Left lobe of liver (tissue), 2 donors: ENCODE data around the gene PPM1J. TPM values are rescaled to one million over a fixed set of nuclear protein-coding genes. Genes with fewer than 3 reads are reported as not detected.
"Not testable (repeated sequence)": the region's sequence is repeated elsewhere in the genome, so short reads cannot be mapped to it uniquely, and the experiment has no call there.

ENCODE experiments used
- ATAC-seq: fragments of 200-7000 bp; cut with Tn5 transposase; one replicate; pipeline ENCODE4 v1.9.1; 2020; ENCODE audit warnings: mild to moderate bottlenecking, moderate library complexity
- DNase-seq: peaks from one replicate; pipeline ENCODE4 v3.0.0-alpha.2; 2020; ENCODE audit warnings: low spot score
- total RNA-seq: library from RNA; stranded (reverse); gene quantifications from one replicate; pipeline ENCODE4 v1.2.1, GENCODE V29; 2021
- donor health status: DM: no; HTN: no; CAD: no; lungs with moderate emphysema.
- donor health status: DM: no; HTN: yes; CAD: no.

Gene PPM1J
- total RNA-seq, 1 donor from 2014 or later: 0.33 TPM

DNA sequence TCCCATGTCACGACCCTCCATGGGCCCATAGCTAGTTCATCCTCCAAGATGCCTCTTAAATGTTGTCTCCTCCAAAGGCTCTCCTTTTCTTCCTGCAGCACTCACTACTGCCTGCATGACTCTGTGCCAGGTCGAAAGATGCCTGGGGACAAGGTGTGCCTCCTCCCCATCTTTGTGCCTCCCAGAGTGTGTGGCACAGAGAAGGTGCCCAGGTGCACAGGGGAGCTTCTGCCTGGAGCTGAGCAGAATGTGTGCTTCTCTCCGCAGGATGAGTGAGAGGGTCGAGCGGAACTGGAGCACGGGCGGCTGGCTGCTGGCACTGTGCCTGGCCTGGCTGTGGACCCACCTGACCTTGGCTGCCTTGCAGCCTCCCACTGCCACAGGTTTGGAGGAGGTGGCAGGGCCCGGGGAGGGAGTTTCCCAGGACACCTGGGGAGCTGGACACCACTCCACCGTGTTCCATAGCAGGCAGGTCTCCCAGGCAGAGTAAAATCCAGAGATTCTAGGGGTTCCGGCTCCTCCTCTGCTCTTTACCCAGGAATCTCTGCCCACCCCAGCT is 6.9 kb upstream of the PPM1J start:
- no peak for DNase-seq
- no peak for ATAC-seq

DNA sequence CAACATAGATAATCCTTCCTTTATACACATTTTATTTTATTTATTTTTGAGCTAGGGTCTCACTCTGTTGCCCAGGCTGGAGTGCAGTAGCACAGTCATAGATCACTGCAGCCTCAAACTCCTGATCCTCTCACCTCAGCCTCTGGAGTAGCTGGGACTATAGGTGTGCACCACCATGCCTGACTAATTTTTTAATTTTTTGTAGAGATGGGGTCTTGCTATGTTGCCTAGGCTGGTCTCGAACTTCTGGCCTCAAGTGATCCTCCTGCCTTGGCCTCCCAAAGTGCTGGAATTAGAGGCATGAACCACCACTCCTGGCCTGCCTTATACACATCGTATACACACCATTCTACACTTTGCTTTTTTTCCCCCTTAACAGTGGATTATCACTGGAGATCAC is 6.2 kb upstream of the PPM1J start:
- not testable (repeated sequence) for DNase-seq, ATAC-seq

DNA sequence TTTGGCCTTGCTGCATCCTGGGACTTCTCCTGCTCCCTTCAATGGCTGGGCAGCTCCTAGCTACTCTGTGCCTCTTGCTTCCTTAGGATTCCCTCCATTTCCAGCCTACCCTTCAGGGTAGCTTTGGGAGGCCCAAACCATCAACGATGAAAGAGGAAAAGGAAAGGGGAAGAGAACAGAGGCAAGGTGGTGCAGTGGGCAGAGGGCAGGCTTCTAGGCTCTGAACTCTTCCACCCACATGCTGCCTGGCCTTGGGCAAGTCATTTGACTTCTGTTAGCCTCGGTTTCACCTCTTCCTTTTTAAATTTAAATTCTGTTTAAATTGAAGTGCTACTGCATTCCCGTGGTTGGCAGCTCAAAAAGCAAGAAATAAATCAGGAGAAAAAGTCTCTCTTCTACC is 5.7 kb upstream of the PPM1J start:
- ATAC-seq: no peak
- DNase-seq: no peak

DNA sequence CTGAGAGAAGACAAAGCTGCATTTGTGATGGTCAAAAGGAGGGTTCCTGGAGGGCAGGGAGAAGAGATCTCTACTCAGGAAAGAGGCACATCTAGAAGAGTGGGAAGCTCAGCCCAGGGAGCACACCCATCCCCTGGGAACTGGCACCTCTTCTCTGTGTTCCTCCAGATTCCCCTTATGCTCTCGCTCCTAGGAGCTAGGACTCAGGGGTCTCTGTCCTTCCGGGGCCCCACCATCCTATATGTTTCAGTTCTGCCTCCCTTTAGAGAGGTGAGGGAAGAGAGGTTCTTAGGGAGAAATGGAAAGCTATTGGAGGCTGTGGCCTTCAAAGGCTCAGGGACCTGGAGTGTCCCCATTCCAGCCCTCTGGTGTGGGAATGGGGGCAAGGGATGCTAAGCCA is 4.6 kb upstream of the PPM1J start:
- ATAC-seq (no peak), DNase-seq (no peak)

DNA sequence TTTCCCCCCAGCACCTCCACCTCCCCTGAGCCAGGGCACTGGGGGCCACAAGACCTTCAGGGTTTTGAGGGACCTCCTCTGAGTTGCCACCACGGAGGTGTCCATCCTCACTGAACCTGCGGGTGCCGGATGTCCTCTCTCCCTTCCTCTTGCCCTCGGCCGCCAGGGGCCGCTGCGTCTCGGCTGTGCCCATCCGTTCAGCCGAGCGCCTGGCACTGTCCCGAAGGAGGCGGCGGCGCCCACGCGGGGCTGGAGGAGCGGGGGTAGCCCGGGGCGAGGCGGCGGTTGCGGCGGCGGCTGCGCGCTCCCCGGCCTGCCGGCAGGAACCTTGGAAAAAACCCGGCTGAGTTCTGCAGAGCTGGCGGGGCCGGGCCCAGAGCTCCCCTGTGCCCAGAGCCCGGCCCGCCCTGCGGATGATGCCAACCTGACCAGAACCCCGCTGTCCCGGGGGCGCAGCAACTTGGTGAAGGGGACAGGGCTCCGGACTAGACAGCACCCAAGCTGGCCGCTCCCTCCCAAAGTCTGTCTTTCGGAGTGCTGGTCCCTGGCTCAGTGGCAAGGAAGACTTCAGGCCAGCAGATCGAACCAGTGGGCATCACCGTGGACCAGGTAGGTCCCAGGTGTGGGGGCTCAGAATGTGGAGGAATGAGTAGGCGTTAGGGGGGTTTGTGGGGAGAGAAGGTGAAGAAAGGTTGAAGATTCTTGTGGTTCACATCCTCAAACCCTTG is 3.7 kb upstream of the PPM1J start:
- DNase-seq (peak; percentile 77), ATAC-seq (peak; percentile 43)

DNA sequence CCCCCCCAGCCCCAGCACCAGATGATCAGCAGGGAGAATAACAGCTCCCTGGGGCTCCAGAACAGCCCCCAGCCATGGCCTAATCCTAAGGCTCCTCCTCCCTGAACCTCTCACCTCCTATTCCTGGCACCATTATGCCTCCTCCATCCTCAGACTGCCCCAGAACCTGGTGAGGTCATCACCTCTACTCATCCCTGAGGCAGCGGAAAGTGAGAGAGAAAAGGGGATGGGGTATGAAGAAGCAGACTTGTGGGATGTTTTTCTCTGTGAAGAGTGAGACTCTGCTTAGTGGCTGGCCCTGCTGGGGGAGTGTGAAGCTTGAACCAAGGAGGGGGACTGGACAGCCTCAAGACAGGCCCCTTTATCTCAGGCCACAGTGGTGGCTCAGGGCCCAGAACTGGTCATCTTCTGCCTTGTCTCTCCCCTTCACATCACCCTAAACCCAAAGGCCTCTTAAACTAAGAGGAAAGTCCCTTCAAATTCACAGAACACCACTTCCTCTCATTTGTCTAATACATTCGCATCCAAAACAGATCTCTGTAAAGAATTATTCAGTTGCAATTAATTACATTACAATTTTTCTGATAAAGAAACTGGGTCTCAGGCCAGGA is 2.2 kb upstream of the PPM1J start:
- ATAC-seq (no peak), DNase-seq (no peak)

DNA sequence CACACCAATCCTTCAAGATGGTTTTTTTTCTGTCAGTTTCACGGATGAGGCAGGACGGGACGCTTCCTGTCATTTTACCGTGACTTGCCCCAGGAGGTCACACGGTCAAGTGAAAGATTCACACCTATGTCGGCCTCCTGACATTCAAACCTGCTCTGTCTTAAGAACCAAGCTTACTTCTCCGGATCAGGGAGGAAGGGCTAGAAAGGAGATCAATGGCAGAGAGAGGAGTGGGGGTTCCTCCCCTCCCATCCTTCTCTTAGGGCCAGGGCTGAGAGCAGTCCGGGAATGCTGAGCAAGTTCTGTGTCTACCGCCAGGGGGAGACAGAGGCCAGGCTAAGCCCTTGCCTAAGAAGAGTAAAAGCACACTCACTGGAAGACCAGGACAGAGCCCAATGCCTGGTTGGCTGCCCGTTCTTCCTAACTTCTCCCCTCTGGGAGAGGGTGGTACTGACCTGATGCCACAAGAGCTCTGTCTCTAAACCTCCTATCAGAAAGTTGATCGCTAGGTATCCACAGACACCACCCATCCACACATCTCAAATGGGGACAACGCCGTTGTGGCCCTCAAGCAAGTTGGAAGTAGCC is 1.1 kb upstream of the PPM1J start:
- DNase-seq (peak; percentile 85), ATAC-seq (peak; percentile 65)

DNA sequence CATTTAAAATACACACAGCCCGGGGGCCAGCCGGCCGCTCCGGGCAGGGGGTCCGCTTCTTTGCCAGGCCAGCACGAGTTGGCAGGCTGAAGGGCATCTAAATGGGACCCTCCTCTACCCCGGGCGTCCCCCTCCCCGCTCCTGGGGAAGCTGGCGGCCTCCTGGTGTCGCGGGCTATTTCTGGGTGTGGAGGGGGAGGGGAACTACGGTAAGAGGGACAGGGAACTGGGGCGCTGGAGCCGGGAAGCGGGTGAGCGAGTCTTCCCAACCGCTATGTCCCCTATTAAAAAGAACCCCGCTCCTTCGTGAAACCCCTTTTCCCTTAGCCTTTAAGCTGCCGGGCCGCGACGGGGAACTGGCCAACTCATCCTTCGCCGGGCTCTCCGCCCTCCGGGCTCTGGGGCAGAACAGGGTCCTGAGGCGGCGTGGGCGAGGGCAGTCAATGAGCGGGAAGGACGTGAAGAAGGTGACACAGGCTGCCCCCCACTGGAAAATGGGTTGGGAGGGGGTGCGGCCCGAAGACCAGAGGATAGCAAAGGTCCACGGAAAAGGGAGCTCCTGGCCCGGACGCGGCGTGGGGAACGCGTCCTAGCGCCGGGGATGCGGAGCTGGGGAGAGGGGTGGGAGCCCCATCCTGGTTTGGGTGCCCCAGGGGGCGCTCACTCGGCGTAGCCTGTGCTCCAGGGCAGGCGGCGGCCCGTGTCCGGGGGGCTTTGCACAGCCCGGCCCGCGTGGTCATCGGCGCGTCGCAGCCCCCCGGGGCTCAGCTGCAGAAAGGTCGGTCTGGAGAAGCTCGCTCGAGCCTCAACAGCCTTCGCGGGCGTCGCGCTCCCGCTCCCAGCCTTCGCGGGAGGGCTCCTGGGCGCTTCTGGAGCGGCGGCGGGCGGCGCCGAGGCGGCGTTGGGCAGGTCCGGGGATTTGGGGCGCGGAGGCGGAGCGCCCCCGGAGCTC is 544 bp downstream of the PPM1J start:
- DNase-seq (no peak), ATAC-seq (peak; percentile 1)

DNA sequence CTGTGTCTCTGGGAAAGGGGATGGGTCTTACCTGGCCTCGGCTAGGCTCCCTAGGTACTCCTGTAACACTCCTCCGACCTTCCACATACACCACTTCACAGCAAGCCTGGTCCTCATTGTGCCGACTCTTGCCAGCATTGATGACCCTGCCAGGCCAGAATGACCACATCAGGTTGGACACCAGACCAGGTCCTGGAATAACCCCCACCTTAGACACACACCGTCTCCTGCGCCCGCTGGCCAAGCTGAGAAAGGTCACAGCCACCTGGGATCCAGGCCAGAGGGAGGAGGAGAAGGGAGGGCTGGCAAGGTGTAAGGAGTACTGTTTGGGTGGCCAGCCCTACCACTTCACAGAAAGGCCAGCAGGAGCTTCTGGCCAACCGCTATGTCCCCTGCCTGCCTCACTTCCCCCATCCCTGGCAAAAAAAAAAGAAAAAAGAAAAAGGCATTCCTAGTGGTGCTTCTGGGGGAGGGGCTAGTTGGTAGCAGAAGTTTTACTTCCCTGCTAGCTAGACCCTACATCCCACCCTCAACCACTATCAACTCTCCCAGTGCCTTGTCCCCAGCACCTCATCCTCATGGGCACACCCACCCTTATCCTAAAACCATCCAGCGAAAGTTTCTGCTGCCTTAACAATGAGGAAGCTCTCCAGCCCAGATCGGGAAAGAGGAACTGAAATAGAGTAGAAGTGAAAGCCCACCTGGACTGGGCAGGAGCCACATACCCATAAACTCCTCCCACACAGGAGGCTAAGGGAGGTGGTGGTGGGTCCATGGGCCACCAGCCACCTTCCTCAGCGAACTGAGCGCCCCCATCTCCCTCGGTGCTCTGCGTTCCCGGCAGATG is 1.4 kb downstream of the PPM1J start:
- peak; percentile 62 for ATAC-seq
- peak; percentile 91 for DNase-seq

DNA sequence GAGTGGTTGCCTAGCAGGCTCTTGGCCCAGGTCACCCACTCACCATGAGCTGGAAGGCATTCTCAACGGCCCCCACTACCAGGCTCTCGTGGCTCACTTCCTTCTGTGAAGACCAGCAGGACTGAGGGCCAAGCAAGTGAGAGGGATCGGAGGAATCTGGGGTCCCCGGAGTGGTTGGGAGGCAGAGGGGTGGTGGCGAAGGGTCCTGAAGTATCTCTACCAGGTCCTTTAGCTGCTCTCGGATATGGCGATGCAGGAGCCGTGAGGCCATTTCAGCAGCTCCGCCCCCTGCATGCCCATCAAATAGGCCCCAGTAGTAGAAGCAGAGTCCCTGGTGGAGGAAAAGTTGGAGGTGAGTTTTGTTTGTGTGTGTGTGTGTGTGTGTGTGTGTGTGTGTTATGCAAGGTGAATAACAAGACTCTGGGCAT is 2.4 kb downstream of the PPM1J start:
- DNase-seq (no peak), ATAC-seq (no peak)

DNA sequence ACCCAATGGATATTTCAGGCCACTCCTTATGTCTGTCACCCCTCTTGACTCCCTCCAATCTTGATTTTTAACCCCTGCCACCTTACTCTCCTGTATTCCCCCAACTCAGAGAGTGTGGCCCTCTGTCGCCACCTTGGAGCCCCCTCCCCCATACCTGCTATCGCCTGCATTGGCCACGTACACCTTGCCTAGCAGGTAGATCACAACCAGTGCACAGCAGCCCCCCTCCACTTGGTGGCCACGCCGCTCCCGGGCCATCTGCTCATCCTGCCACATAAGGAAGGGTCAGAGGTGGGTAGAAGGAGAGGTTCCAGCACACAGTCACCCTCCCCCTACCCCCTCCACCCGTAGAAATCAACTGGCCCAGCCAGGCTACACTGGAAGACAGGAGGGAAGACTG is 2.9 kb downstream of the PPM1J start:
- ATAC-seq: no peak
- DNase-seq: no peak

DNA sequence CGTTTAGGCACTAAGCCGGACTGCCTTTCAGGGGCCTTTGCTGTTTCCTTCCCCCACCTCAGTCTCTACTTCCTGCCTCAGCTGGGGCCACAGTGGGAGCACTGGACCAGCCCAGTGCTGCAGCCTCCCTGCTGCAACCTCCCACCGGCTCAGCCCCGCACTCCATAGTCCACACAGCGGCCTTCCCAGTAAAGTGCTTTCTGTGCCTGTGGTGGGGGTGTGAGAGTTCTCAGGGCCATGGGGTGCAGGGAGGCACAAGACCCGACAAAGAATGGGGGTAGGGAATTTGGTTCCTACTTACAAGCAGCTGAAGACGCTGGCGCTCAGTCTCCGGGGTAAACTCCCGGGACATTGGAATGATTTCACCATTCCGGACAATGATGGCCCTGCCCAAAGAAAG is 3.5 kb downstream of the PPM1J start:
- ATAC-seq (no peak), DNase-seq (no peak)

DNA sequence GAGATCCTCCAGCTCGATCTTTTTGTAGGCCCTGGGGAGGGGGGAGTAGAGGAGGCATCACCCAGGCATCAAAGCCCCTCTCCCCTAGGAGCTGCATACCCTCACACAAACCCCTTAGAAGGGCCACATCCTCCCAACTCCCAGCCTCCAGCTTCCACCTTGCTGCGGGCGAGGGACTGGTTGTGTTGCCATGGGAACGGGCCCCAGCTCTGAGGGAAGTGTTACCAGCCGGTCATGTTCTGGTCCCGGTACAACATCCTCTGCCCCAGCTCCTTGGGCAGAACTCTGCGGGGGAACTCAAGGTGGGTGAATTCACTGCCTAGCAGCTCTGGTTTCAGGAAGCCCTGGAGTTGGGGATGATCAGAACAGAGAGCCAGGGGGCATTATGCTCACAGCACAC is 4.1 kb downstream of the PPM1J start:
- DNase-seq (no peak), ATAC-seq (no peak)

DNA sequence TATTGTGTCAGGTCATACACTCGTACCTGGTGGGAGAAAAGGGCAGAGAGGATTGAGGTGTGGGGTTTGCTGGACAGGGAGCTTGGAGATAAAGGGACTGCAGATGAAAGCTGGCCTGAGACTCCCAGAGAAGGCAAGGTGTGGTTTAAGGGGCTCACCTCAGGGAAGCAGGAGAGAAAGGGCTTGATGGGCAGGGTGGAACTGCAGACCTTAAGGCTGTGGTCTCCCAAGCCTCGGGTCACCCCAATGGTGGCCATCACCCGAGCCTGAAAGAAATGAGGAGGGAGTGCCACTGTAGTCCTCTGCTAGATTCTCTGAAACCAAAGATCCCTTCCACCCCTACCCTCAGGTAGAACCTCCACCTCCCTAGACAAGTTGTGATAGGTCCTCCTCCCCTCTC is 4.5 kb downstream of the PPM1J start:
- no peak for ATAC-seq

DNA sequence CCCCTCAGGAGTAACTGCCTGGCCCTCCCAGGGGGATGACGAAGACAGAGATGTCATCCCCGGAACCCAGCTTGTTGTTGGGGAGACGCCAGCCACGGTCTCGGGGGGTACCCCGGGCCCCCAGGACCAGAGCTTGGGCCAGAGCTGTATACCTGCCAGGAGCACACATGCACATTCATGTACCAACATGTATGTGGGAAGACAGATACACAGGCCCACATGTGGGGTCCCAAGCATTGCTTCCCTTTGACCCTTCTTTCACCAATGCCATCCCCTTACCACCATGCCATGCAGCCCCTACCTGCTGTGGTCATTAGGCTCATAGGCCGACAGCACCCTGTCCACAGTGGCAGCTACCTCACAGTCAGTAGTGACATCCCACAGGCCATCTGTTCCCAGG is 5.0 kb downstream of the PPM1J start:
- no peak for DNase-seq
- ATAC-seq: no peak

More for the DNA sequence above, 4.5 kb downstream of the PPM1J start:
- no peak for DNase-seq

DNA sequence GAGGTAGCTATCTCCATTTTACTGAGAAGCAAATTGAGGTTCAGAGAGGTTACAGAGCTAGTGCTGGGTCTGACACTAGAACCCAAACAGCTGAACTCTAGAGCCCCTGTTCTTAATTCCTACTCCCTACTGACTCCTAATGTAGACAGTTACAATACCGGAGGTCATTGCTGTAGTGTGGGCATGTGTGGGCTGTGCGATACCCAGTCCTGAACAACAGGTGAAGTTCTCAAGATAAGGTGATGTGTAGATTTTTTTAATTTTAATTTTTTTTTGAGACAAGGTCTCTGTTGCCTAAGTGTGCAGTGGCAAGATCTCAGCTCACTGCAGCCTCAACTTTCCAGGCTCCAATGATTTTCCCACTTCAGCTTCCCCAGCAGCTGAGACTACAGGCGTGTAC is 6.6 kb downstream of the PPM1J start:
- no peak for ATAC-seq
- DNase-seq: no peak

DNA sequence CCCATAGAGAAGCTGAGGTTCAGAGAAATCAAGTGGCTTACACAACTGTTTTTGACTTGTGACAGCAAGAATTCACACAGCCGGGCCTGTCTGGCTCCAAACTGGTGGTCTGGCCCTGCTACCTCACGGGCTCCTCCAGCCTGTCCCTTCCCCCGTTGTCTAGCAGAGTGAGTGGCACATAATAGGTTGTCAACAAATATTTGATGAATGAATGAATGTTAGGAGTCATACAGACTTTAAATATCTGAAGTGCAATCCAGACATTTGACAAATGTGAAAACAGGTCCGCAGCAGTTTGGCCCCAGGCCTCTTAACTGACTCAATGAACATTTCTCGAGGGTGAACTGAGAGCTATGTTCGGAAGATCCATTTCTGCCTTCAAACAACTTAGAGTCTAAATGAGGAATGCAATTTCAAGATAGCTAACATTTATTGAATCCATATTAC is 7.1 kb downstream of the PPM1J start:
- ATAC-seq: no peak
- DNase-seq: no peak

DNA sequence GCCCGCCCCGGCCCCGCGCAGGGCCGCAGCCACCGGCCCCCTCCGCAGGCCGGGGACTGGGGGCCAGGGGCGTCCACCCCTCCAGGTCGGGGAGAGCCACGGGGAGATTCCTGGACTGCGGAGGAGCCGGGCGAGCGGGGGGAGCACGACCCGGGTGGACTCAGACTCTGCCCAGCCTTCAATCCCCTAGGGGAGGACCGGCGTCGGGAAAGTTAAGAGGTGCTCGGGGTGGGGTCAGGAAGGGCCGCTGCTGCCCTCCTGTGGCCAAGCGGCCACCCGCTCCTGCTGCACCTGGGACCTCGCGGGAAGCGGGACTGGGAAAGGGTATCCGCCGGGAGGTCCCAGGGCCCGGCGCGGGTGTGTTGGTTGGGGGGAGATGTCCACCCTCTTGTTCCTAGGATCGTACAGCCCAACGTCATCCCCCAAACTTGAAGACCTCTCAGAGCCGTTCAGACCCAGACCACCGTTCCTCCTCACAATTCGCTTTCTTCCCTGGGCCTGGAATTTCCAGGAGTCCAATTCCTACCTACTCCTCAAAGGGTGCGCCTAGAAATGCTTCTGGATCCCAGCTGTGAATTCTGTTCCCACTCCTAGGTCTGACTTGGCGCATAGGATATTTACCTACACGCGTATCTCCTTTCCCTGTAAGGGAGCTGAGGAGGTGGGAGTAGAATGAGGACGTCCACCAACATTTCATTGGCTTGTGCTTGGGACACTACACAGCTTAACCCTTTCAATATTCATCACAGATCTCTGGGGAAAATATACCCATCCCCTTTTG is 7.7 kb downstream of the PPM1J start:
- DNase-seq (peak; percentile 89), ATAC-seq (peak; percentile 87)
